ENCODE data around the gene CSF3. TPM values are rescaled to one million over a fixed set of nuclear protein-coding genes. Genes with fewer than 3 reads are reported as not detected.
A peak's percentile ranks its signal among the peaks of the same experiment; 100 is the strongest.

The CSF3 gene
- total RNA-seq, 4 donors from 2014 or later, result not detected

DNA sequence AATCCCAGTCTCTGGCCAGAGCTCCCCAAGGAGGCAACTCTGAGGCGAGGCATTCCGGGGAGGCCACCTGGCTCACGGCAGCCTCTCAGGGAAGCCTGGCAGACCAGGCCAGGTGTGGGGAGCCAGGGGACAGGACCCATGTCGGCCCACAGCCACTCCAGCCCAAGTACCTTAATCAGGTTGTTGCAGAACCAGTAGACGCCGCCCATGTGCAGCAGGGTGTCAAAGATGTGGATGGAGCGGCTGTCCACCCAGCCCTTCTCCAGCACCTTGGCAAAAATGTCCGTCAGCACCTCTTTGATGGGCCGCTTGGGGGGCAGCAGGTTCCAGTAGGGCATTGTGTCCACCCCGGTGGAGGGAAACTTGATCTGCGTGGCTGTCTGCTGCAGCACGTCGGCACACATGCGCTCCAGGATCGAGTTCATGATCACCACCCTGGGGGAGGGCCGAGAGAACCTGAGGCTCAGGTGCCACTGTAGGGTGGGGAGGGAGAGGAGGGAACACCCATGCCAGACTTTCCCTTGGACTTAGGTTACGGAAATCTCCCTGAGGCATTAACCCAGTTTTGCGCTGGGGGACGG, 7.8 kb downstream of the CSF3 start:
- TF ChIP-seq POLR2A (IDR thresholded peaks at IDR 0.05), result peak in 1 of 2 donors; percentile 29
- TF ChIP-seq, protein P1, sequence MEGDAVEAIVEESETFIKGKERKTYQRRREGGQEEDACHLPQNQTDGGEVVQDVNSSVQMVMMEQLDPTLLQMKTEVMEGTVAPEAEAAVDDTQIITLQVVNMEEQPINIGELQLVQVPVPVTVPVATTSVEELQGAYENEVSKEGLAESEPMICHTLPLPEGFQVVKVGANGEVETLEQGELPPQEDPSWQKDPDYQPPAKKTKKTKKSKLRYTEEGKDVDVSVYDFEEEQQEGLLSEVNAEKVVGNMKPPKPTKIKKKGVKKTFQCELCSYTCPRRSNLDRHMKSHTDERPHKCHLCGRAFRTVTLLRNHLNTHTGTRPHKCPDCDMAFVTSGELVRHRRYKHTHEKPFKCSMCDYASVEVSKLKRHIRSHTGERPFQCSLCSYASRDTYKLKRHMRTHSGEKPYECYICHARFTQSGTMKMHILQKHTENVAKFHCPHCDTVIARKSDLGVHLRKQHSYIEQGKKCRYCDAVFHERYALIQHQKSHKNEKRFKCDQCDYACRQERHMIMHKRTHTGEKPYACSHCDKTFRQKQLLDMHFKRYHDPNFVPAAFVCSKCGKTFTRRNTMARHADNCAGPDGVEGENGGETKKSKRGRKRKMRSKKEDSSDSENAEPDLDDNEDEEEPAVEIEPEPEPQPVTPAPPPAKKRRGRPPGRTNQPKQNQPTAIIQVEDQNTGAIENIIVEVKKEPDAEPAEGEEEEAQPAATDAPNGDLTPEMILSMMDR (IDR thresholded peaks at IDR 0.05), result no peak
- intact Hi-C loops (cut with DNase I), result no loop called here
- Histone ChIP-seq H3K4me3 (replicated peaks in 1 of 3) (no peak overlapping the region), H3K9me3 (no peaks in the 10 kb centered on the region), H3K36me3 (peaks cover 0 to 6% of the 10 kb centered on the region in 2 donors), H3K27me3 (no peaks in the 10 kb centered on the region), H3K27ac (peak overlapping the region; percentile 46 to 90 (median 87)), H3K4me1 (peaks cover 61 to 71% of the 10 kb centered on the region in 2 donors)
- 23 to 59% methylated on average over 16 of the region's 19 CpGs for WGBS, 2 donors
- peak; percentile 80 to 89 for DNase-seq

GRCh38 chr17:40023590-40024292, 8.5 kb downstream of the CSF3 start:
- intact Hi-C loops (cut with DNase I), result no loop called here
- Histone ChIP-seq H3K4me3 (replicated peaks in 1 of 3) (no peak overlapping the region), H3K27me3 (no peaks in the 10 kb centered on the region), H3K27ac (peak overlapping the region; percentile 46 to 90 (median 87)), H3K36me3 (peaks cover 7 to 10% of the 10 kb centered on the region in 2 donors), H3K9me3 (no peaks in the 10 kb centered on the region), H3K4me1 (peaks cover 61 to 70% of the 10 kb centered on the region in 2 donors)
- DNase-seq, result peak; percentile 92
- TF ChIP-seq, protein P1 (IDR thresholded peaks at IDR 0.05), result no peak
- TF ChIP-seq POLR2A (IDR thresholded peaks at IDR 0.05), result no peak
- 43 to 50% methylated on average over 10 of the region's 10 CpGs for WGBS, 2 donors

GRCh38 chr17:40024901-40025300, 9.7 kb downstream of the CSF3 start:
- DNase-seq, result no peak
- Histone ChIP-seq H3K9me3 (no peaks in the 10 kb centered on the region), H3K4me1 (peaks cover 61 to 70% of the 10 kb centered on the region in 2 donors), H3K27me3 (no peaks in the 10 kb centered on the region), H3K27ac (peak overlapping the region; percentile 44 to 90 (median 87)), H3K4me3 (replicated peaks in 1 of 3) (no peak overlapping the region), H3K36me3 (peaks cover 10 to 13% of the 10 kb centered on the region in 2 donors)
- TF ChIP-seq, protein P1 (IDR thresholded peaks at IDR 0.05), result no peak
- TF ChIP-seq POLR2A (IDR thresholded peaks at IDR 0.05), result no peak
- 88 to 90% methylated on average over 8 of the region's 8 CpGs for WGBS, 2 donors
- intact Hi-C loops (cut with DNase I), result no loop called here

DNA sequence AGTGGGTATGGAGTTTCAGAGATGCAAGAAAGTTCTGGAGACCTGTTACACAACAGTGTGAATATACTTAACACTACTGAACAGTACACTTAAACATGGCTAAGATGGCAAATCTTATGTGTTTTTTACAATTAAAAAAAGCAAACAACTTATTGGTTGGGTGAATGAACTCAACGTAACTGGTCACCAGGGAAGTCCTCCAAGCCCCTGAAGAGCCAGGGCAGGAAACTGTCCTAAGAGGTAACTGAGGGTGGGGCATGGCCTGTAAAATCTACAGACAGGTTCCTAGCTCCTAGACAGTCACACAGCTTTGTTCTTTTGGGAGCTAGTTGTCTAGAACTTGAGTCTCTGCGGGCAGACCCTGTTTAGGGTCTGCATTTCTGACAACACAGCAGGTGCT, 10.3 kb downstream of the CSF3 start:
- WGBS, 2 donors, result 21 to 40% methylated on average over 2 of the region's 2 CpGs
- DNase-seq, result peak; percentile 52 to 55
- Histone ChIP-seq H3K27me3 (no peaks in the 10 kb centered on the region), H3K36me3 (peaks cover 10 to 13% of the 10 kb centered on the region in 2 donors), H3K4me3 (replicated peaks in 1 of 3) (no peak overlapping the region), H3K27ac (peak overlapping the region; percentile 44 to 90 (median 87)), H3K4me1 (peaks cover 60 to 68% of the 10 kb centered on the region in 2 donors), H3K9me3 (no peaks in the 10 kb centered on the region)
- intact Hi-C loops (cut with DNase I), result no loop called here
- TF ChIP-seq POLR2A (IDR thresholded peaks at IDR 0.05), result no peak
- TF ChIP-seq, protein P1 (IDR thresholded peaks at IDR 0.05), result no peak

Measured in thyroid gland (tissue), 4 donors.